GM19238 (cell line): ENCODE data around the gene BMPR1B.

Experiments used
- DNase-seq: peaks from one replicate; pipeline ENCODE4 v3.0.0; 2011; ENCODE audit warnings: low spot score; ENCODE audit not compliant: insufficient read length

The BMPR1B gene

DNA sequence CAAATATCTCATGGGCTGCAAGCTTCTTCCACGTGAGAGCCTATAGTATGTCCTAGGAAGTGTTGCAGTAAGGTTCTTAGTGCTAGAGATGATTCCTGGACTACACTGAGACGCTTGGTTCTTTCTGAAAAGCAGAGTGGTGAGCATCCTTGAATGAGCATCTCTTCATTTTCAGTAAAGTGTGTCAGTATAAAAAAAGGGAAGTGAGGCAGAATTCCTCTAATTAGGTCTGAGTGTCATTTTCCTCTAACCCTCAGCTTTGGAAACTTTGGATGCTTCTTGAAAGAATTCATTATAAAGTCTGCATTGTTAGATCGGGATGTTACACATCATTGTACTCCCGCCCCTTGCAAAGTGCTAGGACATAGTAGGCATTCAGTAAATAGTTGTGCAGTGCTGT lies 5.2 kb downstream of the BMPR1B start:
- no peak for DNase-seq

- no peak for DNase-seq
Measured at GRCh38 chr4:94763500-94763899, 5.7 kb downstream of the BMPR1B start.

DNA sequence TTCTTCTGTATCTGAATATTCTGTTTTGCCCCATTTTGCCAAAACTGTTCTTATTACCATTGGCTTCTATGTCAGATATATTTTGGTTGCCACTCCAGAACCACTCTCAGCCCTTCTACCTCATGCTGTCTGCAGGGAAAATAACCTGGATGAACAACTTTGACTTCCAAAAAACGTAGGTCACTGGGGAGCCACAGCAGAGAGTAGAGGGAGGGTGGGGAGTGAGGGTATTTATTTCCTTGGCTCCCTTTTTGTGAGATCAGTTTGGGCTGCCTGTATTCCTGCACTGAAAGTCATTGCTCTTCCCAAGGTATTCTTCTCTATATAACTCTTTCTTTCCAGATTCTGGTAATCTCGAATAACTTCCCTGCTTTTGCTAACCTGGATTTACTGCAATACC lies 6.3 kb downstream of the BMPR1B start:
- DNase-seq = no peak

DNA sequence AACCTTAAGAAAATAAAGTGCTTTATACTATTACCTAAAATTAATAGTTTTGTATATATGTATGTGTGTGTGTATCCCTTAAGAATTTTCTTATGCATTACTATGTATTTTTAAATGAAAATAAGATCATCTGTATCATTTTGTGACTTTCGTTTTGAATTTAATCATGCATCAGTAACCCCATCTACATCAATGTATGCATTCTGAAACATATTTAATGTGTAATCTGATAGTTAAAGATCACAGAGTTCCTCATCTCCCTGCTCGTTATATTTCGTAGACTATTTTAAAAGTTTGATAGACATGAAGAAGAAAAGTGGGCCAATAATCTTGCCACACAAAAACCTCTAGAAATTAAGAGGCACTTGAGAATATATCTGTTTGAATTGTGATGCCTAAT lies 7.4 kb downstream of the BMPR1B start:
- no peak for DNase-seq

- DNase-seq = no peak
Measured at GRCh38 chr4:94765648-94766047, 7.9 kb downstream of the BMPR1B start.

DNA sequence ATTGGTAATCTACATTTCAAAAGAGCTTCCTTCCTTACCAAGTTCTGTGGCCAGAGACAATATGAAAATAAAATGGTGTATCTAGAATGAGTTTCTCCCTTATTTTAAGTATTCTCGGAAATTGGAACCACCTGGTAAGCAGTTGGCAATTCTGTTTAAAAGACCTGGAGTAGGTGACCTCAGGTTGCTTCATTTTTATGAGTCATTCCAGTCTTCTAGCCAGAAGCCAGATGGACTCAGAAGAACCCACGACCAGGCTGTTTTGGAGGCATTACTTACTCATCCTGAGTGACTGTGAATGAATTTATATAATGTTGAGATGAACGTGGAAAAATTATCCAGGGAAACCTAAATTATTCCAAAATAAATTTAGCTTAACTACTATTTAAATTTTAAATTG lies 9.1 kb downstream of the BMPR1B start:
- no peak for DNase-seq

DNA sequence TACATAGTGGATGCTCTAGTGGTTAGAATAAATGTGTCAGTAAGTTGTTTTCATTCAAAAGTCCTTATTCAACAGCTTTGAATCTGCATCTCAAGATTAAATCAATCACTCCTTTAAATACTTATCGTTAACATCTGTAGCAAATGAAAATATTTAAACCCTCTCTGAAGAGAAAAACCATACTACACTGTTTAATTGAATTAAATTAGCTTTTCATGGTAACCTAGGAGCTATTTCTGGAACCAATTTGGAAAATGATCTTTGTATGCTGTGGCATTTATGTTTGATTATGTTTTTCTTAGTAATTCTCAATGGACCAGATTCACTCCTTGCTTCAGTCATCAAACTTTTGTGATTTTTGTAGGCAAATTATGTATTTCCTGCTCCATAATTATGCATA lies 9.7 kb downstream of the BMPR1B start:
- no peak for DNase-seq

DNA sequence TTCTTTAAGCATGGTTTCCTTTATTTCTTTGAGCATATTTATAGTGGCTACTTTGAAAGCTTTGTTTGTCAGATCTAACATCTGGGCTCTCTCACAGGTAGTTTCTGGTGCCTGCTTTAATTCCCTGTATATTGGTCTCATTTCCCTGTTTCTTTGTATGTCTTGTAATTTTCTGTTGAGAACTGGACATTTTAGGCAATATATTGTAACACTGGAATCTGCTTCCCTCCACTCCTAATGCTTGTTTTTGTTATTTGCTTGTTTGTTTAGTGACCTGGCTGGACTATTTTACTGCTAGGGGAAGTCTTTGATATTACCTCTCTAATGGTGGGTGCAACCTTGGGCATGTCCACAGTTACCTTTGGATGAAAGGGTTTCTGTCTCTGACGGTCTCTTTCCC lies 25.0 kb downstream of the BMPR1B start:
- no peak for DNase-seq

DNA sequence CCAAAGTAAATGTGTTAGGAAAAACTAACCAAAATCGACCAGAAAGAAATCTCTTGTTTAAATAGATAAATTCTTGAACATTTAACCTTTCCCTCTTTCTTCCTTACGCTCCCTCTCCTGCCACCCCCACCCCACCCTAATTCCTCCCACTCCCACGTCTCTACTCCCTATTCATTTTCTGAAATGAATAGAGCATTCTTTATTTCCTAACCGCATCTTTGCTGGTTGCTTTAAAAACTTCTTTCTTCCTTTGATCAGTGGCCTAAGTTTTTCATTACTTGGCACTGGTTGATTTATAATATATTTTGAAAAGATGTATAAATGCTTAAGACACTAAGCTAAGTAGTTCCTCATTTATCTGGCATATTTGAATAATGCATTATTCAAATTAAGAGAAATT lies 33.9 kb downstream of the BMPR1B start:
- DNase-seq = no peak

GRCh38 chr4:94798808-94799207 lies 41.1 kb downstream of the BMPR1B start:
- no peak for DNase-seq

- DNase-seq = no peak
Measured at GRCh38 chr4:94801016-94801415, 43.3 kb downstream of the BMPR1B start.

DNA sequence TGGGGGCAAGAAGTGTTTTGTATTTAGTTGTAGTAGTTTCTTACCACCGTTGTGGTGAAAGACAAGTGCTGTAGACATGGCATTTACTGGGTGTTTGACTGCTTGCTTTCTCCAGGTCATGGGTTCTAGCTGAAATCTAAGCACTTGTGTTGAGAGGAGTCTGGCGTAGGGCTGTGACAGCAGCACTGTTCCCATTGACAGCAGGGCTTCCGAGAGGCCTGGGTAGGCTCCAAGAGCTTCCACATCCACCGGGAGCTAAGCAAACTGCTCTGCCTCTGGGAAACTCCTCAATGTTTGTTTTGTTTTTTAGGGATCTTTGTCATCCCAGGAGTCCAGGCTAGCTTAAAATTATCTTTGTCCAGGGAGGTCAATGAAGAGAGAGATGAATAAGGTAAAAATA lies 44.3 kb downstream of the BMPR1B start:
- DNase-seq = no peak

DNA sequence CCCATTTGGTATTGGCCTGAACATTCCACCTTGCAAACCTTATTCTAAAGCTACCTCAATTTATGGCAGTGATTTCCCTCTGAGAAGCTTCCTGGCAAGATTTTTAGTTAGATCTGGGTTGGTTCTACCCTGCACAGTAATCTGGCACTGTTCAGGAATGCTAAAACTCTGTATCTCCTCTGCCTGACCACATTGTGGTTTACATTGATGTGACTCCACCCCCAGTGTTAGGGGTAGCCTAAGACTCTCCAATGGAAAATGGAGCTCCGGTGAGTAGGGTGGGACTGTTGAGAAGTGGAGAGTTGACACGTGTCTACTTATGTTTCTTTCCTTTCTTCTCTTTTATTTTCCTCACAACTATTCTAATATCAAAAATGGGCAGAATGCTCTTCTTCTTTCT lies 45.4 kb downstream of the BMPR1B start:
- no peak for DNase-seq

DNA sequence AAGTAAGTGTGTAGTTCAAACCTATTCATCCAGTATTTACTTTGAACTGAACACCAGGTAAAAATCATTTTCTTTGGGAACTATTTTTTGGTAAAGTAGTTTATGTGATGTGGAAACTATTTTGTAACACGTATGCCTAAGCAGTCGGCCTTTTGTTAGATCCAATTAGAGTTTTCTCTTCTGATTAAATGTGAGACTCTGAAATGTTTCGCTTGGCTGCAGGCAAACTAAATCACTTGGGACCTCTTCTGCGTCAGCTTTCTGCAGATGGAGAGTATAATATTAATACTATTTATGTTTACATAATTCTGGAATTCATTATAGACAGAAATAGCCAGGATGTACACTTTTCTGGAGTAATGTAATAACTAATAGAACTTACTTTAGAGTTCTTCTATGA lies 46.9 kb downstream of the BMPR1B start:
- DNase-seq = no peak

DNA sequence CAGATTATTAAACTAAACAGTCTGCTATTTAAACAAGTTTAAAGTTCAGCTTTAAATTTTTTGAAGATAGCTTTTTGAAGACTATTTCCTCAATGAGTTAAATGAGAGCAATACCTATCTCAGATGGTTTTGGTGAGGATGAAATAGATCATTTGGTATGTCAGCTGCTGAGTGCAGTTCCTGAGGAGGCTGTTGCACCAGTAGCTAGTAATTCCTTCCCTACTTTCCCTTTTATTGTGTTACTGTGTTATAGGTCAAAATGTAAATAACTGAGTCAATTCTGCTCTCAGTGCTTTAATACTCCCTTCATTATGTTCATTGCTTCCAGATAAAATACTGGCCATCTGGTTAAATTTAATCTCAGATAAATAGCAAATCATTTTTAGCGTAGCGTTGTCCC lies 48.6 kb downstream of the BMPR1B start:
- DNase-seq = no peak

DNA sequence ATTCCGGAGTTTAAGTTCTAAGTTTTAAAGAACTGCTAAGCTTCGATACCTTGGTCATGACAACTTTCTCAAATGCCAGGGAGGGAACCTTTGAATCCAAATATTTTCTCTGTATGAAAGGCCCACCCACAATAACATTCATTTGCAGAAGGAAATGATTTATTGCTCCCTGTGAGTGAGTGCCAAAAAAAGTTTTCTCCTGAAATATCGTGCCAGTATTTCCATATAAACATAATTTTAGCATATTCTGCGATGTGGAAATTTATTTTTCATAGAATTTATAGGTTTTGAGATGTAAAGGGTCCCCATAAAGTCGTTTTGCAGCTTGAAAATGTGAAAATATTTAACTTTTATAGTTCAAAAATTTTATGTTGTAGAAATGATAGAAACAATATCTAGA lies 53.9 kb downstream of the BMPR1B start:
- DNase-seq = no peak

- DNase-seq = no peak
Measured at GRCh38 chr4:94813221-94813620, 55.5 kb downstream of the BMPR1B start.

GRCh38 chr4:94814237-94814636 lies 56.5 kb downstream of the BMPR1B start:
- no peak for DNase-seq

DNA sequence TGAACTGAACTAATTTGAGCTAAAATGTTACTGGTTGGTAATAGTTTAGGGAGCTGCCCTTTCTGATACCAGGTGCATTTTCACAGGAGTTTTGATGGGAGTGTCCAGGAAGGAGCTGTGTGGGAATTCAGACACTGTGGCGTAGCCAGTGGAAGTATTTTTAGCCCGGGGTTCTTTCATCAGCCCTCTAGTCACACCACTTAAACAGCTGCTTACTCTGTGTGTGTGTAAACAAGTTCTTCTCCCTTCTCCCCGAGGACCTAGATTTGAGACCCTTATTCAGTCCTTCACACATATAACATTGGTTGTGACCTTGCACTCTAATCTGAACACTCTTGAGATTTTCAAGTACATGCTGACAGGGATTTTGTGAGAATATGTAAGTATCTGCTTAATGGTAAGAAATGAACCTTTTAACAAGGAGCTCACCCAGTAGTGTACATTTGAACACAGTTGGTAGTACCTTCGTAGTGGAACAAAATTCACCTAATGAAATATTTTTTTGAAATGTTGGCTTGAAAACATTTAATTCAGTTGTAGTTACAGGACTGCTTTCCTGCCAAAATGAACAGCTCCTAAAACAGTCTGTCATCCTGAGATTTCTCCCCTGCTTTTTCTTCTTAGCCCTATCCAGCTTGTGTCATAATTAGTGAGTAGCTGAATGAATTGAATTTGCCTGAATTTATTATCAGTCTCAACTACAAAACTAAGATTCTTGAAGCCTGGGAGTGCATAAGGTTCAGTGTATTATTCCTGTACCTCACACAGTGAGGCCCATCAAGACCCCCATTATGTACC lies 61.8 kb downstream of the BMPR1B start:
- DNase-seq = no peak

DNA sequence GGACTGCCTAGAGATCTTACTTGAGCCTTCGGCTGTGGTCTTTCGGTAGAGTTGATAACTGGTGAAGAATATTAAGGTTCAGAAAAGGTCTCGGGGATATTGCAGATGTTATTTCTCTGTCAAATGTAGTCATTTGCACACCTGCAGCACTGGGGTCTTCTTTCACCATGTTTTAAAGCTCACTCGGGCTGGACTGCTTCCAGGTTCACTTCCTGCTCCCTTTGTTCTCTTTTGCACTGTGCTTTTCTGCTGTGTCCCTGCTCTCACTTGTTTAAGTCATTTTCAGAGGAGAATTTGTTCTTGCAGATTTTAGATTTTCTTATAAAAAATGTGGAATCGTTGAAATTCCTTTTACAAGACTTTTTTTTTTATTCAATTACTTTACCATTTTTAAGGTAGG lies 68.5 kb downstream of the BMPR1B start:
- no peak for DNase-seq

GRCh38 chr4:94827481-94828110 lies 69.8 kb downstream of the BMPR1B start:
- DNase-seq = no peak

- DNase-seq = no peak
Measured at GRCh38 chr4:94828882-94829281, 71.1 kb downstream of the BMPR1B start.

DNA sequence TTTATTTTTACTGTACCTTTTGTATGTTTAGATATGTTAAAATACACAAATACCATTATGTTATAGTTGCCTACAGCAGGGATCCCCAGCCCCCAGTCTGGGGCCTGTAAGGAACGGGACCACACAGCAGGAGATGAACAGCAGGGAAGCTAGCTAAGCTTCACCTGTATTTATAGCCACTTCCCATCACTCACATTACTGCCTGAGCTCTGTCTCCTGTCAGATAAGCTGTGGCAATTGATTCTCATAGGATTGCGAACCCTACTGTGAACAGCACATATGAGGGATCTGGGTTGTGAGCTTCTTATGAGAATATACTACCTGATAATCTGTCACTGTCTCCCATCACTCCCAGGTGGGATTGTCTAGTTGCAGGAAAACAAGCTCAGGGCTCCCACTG lies 73.9 kb downstream of the BMPR1B start:
- DNase-seq = no peak
